NCI-H524 treated with DMSO at 0.1 percent for 48 hours (cell line): ENCODE measurements around the gene DEPP1.

ENCODE experiments used
- DNase-seq: peaks from one replicate; lab custom pipeline; 2025; lab: John Stamatoyannopoulos, UW

Gene DEPP1

DNA sequence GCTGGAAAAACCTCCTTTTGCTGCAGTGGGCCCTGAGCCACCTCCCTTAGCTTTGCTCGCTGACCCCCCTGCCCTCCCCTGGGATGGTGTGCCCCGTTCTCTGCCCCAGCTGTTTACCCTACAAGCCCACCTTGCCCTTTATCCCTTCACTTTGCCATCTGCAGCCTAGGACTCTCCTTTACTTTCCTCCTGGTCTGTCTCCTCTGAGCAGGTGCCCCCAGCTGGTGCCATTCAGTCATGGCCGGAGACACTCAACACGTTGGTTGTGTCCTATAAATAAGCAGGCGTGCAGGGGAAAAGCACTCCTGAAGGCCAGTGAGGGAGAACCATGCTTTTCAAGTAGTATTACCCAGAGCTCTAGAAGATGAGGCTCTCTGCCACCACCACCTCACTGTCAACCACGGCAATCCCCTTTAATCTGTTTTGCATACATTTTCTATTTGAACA, 12.9 kb downstream of the DEPP1 start:
- no peak for DNase-seq

DNA sequence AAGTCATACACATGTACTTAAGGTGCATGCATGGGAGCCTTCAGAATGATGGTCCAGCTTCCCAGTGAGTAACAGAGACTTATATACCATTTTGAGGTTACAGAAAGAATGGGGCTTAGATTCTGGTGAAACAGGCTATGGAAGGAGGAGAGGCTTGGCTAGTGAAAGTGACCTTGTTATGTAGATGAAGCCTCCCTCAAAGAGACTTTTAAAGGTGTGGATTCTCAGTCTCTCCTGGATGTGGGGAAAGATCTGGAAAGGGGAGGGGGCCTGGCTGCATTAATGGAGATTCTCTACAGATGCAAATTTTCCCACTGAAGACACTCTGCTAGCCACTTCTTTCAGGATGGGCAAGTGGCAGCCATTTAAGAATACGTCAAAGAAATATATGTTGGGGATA, 13.5 kb downstream of the DEPP1 start:
- DNase-seq: no peak

DNA sequence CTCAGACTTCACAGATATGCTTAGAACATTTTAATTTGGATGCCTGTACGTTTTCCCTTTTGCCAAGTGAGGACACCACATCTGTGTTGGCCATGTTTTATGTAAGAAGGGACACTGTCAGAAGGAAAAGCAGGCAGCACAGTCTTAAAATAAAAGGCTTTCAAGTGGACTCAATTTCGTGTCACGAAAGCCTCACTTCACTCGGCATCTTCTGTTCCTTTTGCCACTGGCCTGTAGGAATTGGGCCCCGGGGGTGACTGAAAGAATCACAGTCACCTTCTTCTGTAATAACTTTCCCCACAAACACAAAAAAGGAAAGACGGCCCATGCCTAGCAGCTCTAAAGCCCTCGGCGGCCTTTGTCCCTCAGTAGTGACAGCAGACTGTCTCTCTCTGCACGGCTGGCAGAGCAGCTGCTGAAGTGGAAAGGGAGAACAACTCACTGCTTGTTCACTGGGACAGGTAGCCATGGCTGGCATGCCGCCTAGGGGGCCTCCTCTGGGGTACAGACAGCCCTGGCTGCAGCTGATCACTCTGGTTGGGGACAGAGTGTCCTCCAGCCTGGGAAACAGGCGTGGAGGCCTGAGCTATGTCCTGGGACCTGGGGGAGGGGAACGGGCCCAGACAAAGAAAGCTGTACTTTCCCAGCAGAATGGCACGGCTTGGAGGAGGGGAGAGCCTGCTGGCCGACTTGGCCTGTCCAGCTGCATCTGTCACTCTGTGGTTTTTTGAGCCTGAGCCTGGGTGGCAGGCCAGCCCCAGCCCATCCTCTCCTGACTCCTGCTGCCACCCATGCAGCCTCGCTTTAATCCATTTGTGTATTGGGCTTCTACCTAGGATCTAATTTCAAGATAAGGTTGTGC, 14.6 kb downstream of the DEPP1 start:
- DNase-seq: no peak

- no peak for DNase-seq
These were observed 15.5 kb downstream of the DEPP1 start for GRCh38 chr10:44962870-44963738.

GRCh38 chr10:44961931-44962750, 16.5 kb downstream of the DEPP1 start:
- no peak for DNase-seq

DNA sequence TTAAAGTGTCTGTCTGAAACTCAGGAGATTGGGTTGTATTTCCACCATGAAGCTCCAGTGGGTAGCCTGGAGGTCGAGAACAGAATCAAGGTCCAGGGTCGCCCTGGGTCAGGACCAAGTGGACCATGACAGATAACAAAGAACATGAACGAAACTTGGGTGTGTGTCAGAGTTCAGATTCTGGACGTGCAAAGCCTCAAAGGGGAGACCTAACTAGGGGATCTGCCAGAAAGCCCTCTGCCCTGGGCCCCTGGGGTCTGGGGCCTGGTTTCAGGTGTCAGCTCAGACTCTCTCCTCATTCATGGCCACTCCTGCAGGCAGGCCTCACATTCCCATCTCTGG, 17.4 kb downstream of the DEPP1 start:
- no peak for DNase-seq

DNA sequence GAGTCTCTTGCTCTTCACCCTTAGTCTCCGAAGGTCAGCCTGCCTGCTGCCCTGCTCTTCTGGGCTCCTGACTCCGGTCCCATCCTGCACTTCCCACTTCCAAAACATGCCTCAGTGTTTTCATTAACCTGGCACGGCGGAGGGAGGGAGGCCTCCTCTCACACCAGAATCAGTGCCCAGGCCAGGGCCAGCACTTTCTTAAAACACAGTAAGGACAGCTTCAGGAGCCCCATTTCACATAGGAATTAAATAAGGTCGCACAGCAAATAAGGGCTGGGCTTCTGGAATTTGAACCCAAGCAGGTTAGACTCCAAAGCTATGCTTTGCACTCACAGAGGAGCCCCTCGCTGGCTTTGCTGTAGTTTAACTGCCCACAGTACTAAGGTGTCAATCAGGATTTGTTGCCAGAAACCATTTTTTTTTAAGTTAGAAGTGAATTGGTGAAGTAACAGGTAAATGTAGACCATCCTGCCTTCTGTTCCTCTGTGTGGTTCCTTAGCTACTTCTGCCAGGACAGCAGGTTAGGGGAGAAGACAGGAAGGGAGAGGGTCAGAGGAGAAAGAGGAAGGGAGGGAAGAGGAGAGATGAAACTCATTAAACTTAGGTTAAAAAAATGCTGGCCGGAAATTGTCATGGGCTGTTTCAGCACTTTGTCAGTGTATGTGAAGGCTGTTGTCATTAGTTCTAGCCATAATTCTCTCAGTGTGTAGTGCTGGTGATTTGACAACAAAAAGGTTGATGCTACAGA, 18.0 kb downstream of the DEPP1 start:
- DNase-seq: no peak

- DNase-seq: no peak
These were observed 18.5 kb downstream of the DEPP1 start for GRCh38 chr10:44960088-44960460.

GRCh38 chr10:44959247-44960087, 19.1 kb downstream of the DEPP1 start, which contains the start of gene RASSF4:
Gene RASSF4 (plus strand): TSS chr10:44959802. CDS start chr10:44970203, 10,401 bp downstream.
- DNase-seq: no peak

- no peak for DNase-seq
These were observed 19.7 kb downstream of the DEPP1 start for GRCh38 chr10:44958898-44959246.

- DNase-seq: no peak
These were observed 20.3 kb downstream of the DEPP1 start for GRCh38 chr10:44958196-44958897.

GRCh38 chr10:44956717-44957706, 21.6 kb downstream of the DEPP1 start:
- no peak for DNase-seq

- DNase-seq: no peak
These were observed 22.4 kb downstream of the DEPP1 start for GRCh38 chr10:44956226-44956625.

GRCh38 chr10:44955413-44956070, 23.1 kb downstream of the DEPP1 start:
- no peak for DNase-seq

- DNase-seq: no peak
These were observed 23.6 kb downstream of the DEPP1 start for GRCh38 chr10:44954962-44955361.

- no peak for DNase-seq
These were observed 24.6 kb downstream of the DEPP1 start for GRCh38 chr10:44954042-44954441.

DNA sequence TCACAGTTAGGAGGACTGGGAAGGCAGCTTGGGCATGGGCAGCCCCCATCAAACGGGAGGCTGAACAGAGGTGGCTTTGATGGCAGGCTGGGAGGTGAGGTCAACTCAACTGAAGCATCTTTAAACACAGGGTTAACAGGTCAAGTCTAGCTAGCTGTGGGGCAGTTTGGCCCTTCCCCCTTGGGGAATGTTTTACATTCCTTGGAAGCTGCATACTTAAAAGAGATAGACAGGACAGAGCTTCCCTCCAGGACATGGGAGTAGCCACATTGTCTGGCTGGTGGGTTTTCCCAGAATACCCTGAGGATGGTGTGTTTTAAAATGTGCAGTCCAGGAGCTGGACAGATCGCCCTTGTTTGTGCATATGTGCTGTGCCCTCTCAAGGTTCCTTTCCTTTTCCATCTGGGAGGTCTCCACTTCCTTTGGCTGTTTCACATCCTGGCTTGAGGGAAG, 25.8 kb downstream of the DEPP1 start:
- no peak for DNase-seq

DNA sequence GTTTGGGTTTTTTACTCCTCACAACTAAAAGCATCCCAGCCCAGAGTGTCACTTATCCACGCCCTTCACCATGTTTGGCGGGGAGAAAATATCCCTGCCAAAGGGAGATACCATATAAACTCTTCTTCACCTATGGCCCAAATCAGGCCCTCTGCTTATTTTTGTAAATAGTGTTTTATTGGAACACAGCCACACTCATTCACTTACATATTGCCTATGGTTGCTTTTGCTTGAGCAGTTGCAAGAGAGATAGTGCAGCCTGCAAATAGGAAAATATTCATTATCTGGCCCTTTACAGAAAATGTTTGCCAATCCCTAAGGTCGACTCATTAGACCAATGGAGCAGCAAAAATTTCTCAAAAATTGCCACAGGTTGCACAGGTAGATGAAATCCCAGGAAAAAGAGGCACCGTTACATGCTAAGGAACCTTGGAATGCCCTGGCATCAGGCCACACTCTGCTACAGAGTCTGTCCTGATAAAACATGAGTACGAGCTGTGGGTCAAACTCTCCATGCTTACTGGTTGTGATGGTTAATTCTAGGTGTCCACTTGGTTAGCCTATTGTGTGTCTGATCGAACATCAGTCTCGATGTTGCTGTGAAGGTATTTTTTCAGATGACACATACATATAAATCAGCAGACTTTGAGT, 26.9 kb downstream of the DEPP1 start:
- no peak for DNase-seq
